CD4-positive, alpha-beta T cell treated with Interleukin-17A for 1 hour (primary cell): Measurements from ENCODE around the gene SMKR1.
A peak's percentile ranks its signal among the peaks of the same experiment; 100 is the strongest.
"Not testable (repeated sequence)": the region's sequence is repeated elsewhere in the genome, so short reads cannot be mapped to it uniquely, and the experiment has no call there.

Source experiments
- DNase-seq: peaks from one replicate; pipeline ENCODE4 v3.0.0-alpha.2; 2020

SMKR1 gene

GRCh38 chr7:129501760-129502707 lies at the start of gene SMKR1:
Gene SMKR1, plus strand, starts transcription at chr7:129502531. Its CDS starts 294 bp downstream, at chr7:129502825.
- peak; percentile 95 for DNase-seq

GRCh38 chr7:129452589-129453231 lies 49.6 kb upstream of the SMKR1 start:
- DNase-seq = no peak

GRCh38 chr7:129453510-129454248 lies 48.7 kb upstream of the SMKR1 start:
- no peak for DNase-seq

GRCh38 chr7:129454249-129454551 lies 48.1 kb upstream of the SMKR1 start:
- no peak for DNase-seq

- DNase-seq = no peak
Measured at GRCh38 chr7:129456421-129456820, 45.9 kb upstream of the SMKR1 start.

- no peak for DNase-seq
Measured at GRCh38 chr7:129457101-129457500, 45.2 kb upstream of the SMKR1 start.

- no peak for DNase-seq
Measured at GRCh38 chr7:129458171-129458570, 44.2 kb upstream of the SMKR1 start.

GRCh38 chr7:129461809-129462208 lies 40.5 kb upstream of the SMKR1 start:
- no peak for DNase-seq

GRCh38 chr7:129462420-129462819 lies 39.9 kb upstream of the SMKR1 start:
- DNase-seq = no peak

- DNase-seq = no peak
Measured at GRCh38 chr7:129464194-129464593, 38.1 kb upstream of the SMKR1 start.

- DNase-seq = no peak
Measured at GRCh38 chr7:129465080-129465479, 37.3 kb upstream of the SMKR1 start.

GRCh38 chr7:129466796-129467195 lies 35.5 kb upstream of the SMKR1 start:
- DNase-seq = no peak

- no peak for DNase-seq
Measured at GRCh38 chr7:129468087-129468486, 34.2 kb upstream of the SMKR1 start.

- peak; percentile 4 for DNase-seq
Measured at GRCh38 chr7:129468547-129468946, 33.8 kb upstream of the SMKR1 start.

GRCh38 chr7:129469930-129470329 lies 32.4 kb upstream of the SMKR1 start:
- DNase-seq = no peak

- DNase-seq = no peak
Measured at GRCh38 chr7:129470411-129470810, 31.9 kb upstream of the SMKR1 start.

- no peak for DNase-seq
Measured at GRCh38 chr7:129471402-129471827, 30.9 kb upstream of the SMKR1 start.

- DNase-seq = not testable (repeated sequence)
Measured at GRCh38 chr7:129475931-129476330, 26.4 kb upstream of the SMKR1 start.

- DNase-seq = not testable (repeated sequence)
Measured at GRCh38 chr7:129476398-129476797, 25.9 kb upstream of the SMKR1 start.

- DNase-seq = no peak
Measured at GRCh38 chr7:129479831-129480230, 22.5 kb upstream of the SMKR1 start.

- DNase-seq = no peak
Measured at GRCh38 chr7:129480674-129481363, 21.5 kb upstream of the SMKR1 start.

GRCh38 chr7:129481376-129481775 lies 21.0 kb upstream of the SMKR1 start:
- DNase-seq = not testable (repeated sequence)

GRCh38 chr7:129482781-129483180 lies 19.6 kb upstream of the SMKR1 start:
- no peak for DNase-seq
